Non-pigmented ciliary epithelial cell (primary cell): Measurements from ENCODE around the gene LRRC73.
"Not testable (repeated sequence)": the region's sequence is repeated elsewhere in the genome, so short reads cannot be mapped to it uniquely, and the experiment has no call there.

ENCODE experiments used
- DNase-seq: peaks from one replicate; pipeline ENCODE4 v3.0.0-alpha.2; 2010; ENCODE audit warnings: low read depth

The LRRC73 gene, protein sequence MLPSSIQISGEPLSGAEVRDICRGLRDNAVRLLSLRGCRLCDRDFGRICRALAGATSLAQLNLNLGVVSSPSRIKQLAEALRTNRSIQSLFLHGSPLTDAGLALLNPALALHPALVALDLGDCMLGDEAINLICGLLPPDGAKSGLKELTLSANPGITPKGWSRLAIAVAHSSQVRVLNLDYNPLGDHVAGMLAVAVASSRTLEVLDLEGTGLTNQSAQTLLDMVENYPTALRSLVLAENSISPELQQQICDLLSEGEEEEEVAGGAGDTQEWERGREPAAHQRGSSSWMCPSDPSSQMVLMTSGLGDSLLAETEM

DNA sequence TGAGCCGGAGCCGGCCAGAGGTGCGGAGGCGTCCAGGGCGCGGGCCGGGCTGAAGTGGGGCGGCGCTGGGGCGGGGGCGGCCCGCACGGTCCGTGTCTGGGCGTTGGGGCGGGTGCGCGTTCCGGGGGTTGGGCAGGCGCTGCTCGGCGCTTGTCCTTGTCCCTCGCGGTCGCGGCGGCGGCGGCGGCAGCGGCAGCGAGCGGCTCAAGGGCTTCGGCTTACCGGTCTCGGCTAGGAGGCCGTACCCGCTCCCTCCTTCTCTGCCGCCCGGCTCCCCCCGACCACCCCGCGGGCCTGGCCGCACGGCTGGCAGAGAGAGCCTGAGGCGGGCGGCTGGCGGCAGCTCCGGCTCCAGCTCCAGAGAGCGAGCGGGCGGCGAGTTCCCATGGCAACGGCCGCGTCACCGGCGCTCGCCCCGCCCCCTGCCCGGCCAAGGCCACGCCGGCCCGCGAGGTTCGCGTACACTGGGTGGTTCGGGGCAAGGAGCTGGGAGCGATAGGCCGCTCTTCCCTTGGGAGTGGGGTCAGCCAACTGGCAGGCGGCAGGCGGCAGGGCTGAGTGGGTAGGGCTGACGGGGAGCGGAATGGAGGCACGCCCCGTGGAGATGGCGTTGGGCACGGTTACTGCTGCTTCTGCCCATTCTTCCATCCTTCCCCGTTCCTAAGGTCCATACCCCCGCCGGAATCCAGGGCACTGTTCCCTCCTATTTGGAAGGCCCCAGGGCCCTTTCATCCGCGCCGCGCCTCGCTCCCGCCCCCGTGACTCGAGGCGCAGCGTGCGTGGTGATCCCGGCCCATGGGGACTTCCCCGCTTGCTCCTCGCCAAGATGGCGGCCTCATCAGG lies at the start of gene LRRC73:
LRRC73 (minus strand) TSS at position 363 of the 843 bp plus-strand sequence. CDS start 561 bp downstream, outside the sequence.
- DNase-seq = no peak

DNA sequence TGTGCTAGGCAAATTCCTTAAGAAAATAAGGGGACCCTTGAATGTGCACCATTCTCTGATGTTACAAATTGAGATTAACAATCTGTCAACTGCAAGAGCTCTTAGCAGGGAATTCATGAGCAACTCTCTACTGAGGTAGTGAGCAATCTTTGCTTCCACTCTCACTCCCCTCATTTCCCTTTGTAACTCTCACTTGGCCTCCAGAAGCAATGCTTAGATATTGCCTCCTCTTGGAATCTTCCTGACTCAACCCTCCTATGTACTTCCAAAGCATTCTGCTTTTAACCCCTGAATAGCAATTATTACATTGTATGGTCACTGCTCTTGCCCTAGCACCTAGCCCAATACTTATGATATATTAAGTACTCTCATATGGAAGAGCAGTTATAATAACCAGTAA lies 49.2 kb upstream of the LRRC73 start:
- DNase-seq = no peak

DNA sequence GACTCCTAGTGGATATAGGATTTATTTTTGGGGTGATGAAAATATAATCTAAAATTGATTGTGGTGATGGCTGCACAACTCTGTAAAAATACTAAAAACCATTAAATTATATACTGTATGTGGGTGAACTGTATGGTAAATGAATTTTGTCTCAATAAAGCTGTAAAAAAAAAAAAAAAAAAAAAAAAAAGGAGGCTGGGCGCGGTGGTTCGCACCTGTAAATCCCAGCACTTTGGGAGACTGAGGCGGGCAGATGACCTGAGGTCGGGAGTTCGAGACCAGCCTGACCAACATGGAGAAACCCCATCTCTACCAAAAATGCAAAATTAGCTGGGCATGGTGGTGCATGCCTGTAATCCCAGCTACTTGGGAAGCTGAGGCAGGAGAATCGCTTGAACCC lies 47.5 kb upstream of the LRRC73 start:
- DNase-seq = not testable (repeated sequence)

DNA sequence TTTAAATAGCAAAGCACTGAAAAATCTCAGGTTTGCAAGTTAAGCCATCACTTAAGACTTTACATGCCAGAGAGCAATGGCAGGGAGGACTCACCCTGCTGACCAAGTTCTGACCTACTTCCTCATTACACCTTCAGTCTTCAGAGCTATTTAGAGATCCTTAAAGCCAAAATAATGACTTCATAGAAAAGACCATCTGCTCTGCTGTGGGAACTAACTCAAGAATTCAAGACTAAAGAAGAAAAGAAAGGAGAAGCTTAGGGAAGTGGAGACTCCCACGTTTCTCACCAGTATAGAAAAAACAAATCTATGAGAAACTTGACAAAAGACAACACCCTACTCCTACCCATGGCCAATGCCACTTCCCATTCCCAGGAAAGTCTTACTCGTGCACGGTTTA lies 37.1 kb upstream of the LRRC73 start:
- no peak for DNase-seq

DNA sequence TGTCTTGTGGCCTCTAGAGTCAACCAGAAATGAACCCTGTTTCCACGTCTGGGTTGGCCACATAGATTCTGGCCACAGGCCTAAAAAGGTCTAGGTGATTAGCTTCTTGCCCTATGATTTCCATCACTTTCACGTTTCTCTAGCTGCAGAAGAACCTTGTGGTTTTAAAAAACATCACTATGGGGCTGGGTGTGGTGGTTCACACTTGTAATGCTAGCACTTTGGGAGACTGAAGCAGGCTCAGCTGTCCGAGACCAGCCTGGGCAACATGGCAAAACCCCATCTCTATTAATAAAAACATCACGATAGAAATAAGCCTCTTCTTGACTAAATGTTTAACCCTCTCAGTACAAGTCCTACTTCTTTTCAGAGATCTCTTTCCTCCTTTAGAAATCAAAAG lies 34.3 kb upstream of the LRRC73 start:
- DNase-seq = no peak

DNA sequence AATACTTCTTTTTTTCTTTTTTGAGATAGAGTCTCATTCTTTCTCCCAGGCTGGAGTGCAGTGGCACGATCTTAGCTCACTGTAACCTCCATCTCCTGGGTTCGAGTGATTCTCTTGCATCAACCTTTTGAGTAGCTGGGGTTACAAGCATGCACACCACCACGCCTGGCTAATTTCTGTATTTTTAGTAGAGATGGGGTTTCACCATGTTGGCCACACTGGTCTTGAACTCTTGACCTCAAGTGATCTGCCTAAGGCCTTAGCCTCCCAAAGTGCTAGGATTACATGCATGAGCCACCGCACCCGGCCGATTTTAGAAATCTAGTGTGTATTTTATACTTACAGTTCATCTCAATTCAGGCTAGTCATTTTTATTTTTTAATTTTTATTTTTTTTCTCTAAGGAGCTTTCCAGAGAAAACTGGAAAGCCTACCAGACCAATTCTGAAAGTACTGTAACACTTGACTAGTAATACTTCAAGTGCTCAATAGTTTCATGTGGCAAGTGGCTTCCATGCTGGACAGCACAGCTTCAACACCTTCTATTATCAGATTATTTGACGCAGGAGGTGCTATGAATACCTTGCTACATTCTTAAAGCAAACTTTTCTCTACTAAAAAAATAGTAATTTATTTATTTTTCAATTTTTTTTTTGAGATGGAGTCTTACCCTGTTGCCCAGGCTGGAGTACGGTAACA lies 31.8 kb upstream of the LRRC73 start:
- DNase-seq = no peak

DNA sequence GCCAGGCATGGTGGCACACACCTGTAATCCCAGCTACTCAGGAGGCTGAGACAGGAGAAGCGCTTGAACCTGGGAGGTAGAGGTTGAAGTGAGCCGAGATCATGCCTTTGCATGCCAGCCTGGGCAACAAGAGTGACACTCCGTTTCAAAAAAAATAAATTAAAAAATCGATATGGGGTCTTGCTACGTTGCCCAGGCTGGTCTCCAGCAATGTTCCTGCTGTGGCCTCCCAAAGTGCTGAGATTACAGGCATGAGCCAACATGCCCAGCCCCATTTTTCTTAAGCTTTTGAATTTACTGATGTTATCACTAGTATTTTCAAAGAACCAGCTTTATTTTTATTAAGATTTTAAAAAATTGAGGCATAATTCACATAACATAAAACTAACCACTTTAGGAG lies 30.4 kb upstream of the LRRC73 start:
- DNase-seq = no peak

DNA sequence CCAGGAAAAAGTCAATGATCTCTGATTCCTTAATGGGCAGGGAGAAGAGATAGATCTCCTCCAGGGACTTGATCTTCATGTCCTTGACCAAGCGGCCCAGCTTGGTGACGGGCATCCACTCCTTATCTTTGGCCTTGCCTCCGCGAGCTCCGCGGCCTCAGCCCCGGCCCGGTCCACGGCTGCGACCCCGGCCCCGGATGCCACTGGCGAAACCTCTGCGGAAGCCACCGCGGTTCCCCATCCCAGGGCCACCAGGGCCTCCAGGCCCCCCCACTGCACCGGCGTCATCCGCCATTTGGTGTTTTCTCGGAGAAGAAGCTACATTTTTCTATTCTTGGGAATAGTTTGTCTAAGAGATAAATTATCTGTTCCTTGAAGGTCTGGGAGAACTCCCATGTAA lies 29.3 kb upstream of the LRRC73 start:
- DNase-seq = not testable (repeated sequence)

DNA sequence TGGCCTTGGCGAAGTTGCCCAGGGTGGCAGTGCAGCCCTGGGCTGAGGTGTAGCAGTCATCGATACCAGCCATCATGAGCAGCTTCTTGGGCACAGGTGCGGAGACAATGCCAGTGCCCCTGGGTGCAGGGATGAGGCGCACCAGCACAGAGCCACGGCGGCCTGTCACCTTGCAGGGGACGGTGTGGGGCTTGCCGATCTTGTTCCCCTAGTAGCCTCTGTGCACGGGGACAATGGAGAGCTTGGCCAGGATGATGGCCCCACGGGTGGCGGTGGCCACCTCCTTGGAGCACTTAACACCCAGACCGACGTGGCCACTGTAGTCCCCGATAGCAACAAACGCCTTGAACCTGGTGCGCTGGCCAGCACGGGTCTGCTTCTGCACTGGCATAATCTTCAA lies 28.8 kb upstream of the LRRC73 start:
- DNase-seq = not testable (repeated sequence)

DNA sequence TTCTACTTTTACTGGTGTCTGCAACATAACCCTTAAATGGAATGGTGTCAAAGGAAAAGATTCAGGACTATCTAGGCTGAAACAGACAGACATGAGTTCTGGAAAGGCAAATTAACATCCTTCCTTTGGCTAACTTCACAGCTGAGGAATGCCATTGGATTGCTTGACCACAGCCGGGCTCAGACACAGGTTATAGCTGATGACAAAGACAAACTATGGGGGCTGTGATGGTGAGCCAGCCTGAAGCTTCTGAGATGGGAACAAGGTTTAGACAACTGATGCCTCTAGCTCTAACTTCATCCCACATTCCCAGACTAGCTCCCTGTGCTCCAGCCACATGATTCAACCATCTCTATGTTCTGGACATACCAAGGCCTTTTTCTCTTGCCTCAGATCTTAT lies 22.1 kb upstream of the LRRC73 start:
- no peak for DNase-seq

DNA sequence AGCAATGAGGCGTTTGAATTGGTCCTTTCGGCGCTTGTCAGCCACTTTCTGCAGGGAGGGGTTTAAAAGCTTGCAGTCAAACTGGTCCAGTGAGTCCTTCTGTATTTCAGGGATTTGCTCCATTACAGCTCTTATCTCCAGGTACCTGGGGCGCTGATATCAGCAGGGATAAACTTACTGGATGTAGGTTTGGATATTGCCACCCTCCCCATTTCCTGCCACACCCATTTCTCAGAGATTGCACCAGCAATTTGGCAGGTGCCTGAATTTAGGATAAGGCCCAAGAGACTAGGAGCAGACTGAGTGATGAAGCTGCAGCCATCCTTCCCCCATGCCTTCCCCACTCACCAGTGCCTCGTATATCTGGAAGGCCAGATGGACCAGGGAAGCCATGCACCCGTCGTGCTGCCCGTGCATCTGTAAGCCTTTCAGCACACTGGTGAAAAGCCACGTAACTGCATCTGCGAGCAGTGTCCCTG lies 14.4 kb upstream of the LRRC73 start:
- no peak for DNase-seq

DNA sequence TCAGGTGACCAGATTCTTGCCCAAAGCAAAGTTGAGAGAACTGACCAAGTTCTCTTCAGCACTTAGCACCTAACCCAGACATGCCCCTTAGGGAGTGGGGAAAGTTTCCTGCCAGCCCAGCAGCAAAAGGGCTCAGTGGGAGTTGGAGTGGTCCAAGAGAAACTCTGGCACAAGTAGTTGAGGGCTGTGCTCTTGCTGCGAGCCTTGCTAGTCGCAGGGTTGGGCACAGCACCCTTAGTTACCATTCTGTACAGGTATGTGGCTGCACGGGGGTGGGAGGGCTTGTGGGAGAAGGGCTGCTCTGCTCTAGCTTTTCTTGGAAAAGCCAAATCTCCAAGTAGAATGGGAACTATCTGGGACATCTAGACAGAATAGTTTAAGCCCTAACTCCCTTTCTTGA lies 13.1 kb upstream of the LRRC73 start:
- no peak for DNase-seq

DNA sequence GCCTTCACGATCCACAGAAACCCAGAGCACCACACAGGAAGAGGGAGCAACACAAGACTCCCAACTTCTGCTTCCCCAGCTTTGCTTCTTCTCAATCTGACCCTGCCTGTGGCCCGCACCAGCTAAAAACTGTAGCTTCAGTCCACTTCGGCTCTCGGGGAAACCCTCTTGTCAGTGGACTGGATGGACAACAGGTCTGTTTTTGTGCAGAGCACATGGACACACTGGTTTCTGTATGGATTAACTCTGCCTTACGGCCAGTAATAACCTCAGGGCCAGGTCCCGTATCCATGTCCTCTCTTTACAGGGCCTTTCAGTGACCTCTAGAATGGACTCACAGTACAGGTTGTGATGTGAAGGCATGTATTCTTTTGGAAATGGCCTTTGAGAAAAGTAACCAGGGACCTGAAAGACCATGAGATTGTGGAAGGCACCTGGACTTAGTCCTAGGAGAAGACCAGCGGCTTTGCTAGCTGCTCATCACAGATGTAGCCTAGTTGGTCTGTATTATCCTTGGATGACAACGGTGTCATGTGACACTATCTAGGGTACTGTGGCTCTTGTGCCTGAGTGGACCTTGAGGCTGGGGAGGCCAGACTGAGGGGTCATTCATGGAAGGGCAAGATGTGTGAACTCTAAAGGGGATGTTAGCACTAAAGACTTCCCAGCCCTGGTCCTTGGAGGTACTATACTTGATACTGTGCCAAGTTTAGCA lies 12.6 kb upstream of the LRRC73 start:
- no peak for DNase-seq

DNA sequence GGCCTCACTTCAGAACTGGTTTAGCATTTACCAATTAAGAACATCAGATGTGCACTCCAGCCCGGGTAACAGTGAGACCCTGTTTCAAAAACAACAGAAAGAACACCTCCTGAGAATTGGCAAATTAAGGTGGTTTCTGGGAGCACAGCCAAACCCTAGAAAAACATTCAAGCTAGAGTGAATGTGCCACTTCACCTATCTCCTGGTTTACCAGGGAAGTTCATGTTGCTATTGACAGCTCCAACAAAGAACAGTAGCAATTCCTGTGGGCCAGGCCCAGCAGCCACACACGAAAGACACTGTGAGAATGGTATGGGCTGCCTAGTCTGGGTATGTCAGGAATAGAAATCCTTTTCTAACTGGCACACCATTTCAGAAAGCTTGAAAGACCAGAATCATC lies 11.7 kb upstream of the LRRC73 start:
- no peak for DNase-seq

DNA sequence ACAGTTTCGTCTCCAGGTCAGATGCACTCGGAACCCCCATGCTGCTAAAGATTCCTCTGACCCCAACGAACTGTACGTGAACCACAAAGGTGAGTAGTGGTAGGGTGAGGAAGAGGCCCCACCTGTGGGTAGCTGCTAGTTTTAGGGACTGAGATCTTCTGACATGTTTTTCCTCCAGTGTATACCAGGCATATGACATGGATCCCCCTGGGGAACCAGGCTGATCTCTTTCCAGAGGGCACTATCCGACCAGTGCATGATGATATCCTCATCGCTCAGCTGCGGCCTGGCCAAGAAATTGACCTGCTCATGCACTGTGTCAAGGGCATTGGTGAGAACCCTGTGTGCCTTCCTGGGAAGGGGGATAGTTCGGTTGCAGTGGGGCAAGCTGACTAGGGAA lies 10.0 kb upstream of the LRRC73 start:
- DNase-seq = no peak

DNA sequence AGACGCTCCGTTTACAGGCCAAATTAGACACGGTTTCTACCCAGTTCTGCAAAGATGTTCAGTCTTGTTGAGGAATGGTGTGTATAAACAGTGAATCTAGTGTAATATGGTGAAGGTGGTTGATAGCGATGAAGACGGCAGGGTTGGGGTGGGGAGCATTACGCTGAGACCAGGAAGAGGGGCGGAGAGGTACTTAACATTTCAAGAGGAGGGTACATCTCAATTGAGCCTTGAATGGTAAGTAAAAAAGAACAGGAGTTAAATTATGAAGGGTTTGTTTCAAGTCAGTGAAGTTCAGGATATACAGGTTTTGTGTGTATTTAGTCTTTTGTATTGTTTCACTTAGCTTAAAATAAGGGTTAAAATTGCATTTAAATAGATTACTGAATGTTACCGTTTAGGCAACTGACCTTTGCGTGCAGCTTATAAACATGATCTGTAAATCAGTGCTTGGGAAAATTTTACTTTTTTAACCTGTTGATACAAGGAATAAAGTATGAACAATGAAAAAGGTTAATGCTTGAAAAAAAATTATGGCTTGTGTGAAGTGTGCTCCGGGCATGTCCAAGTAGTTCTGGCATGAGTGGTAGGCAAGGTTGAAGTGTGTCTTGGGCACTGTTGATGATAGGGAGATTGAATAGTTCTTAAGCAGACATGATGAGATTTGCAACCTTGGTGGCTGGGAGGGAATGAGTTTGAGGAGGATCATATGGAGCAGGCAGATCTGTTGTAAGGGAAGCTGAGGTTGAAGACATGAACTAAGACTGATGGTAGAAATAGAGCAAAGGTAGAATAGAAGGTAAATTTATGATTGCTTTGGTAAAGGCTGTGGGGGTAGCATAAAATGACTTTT lies 7.6 kb upstream of the LRRC73 start:
- no peak for DNase-seq

DNA sequence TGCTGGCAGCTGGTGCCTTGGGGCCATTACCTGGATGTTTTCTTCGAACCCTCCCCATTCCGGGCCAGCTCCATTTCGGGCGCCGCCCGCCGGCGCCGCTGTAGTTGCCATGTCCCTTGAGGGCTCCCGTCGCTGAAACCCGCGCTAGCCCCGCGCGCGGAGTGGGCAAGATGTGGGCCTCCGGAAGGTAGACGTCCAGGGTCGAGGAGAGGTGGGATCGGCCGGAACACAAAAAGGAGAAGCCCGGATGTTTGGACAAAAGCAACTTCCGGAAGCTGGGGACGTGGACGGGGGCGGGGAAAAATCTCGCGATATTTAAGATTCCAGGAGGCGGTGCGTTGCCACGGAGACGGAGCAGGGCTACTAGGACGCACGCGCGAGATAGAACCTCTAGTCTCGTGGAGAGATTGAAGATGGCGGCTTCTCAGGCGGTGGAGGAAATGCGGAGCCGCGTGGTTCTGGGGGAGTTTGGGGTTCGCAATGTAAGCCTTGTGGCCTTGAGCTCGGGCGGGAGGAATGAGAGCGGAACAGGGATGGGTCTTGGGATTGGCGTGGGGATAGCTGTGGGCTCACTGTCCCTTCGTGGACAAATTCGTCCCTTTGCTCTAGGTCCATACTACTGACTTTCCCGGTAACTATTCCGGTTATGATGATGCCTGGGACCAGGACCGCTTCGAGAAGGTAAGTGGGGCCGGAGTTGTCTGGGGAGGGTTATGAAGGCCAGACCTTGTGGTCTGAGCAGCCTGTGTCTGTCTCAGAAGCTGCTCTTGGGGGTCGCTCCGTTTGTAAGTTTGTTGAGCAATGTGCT lies 6.8 kb upstream of the LRRC73 start, which contains the start of the genes POLR1C and YIPF3:
POLR1C (plus strand) TSS at position 393 of the 808 bp plus-strand sequence; CDS start at position 414, 21 bp downstream.
YIPF3 (minus strand) TSS at position 230 of the 808 bp plus-strand sequence; CDS start at position 111, 119 bp downstream.
- DNase-seq = peak; percentile 86

DNA sequence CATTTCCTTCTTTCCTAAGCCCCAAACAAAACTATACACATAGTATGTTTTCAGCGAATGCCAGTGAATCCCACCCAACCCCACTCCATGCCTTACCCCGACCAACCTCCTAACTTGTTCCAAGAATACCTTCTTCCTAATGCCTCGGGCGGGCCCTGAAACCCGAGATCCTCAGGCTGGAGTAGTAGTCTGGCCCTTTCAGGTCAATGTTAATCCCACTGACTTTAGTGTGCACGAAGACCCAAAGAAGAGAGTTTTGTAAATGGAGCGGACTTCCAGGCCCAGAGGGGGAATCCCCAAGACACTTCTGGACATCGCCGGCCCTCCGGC lies 6.2 kb upstream of the LRRC73 start:
- no peak for DNase-seq

DNA sequence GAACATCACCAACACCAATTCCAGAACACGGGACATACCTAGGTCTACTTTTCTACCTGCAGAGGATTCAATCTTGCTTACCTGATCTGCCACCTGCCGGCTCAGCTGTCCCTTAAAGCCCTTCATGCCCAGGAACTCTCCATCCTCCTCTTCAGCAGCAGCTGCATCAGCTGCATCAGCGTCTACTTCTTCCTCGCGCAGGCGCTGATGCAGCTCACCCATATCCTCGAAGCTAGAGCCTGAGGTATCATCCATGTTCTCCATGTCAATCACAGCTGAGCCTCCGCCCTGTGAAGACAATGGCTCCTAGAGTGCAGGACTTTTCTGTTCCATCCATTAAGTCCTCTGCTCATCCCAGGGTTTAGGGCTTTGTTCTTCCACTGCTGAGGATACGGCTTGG lies 5.7 kb upstream of the LRRC73 start:
- DNase-seq = no peak

DNA sequence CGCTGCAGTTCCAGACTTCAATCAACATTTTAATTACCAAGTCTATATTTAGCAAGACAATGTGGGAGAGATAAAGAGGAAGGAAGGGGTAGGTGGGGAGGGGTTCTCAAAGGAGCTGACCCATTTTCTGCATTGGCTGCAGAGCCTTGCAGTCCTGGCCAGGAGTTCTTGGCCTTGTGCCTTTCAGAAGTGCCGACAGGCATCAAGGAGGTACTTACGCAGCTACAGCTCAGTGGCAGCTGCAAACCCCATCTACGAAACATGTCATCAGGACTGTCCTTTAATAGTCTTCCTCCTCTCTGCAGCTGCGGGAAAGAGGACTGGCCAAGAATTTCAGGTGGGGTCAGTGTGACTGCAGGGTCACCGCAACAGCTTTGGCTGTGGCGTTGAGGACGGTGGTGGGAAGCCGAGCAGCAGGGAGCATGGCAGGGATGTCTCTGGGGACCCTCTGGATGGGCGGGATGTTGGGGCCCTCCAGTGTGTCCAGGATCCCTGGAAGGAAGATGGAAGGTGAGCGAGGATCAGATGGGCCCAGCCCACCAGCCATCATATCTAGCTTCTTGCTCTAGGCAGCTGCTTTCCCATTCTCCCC lies 1.8 kb upstream of the LRRC73 start:
- DNase-seq = no peak
